Rectal smooth muscle tissue (tissue), 1 donor: ENCODE results near the gene PTPRM.

ENCODE experiments used
- H3K27ac ChIP-seq: one replicate; pipeline ENCODE4 v1.7.0; 2013; ENCODE audit warnings: low read depth, low read length, inconsistent platforms
- H3K27me3 ChIP-seq: one replicate; pipeline ENCODE4 v1.7.0; 2013; ENCODE audit warnings: low read length; ENCODE audit not compliant: control insufficient read depth, insufficient read depth
- H3K36me3 ChIP-seq: one replicate; pipeline ENCODE4 v1.7.0; 2013; ENCODE audit warnings: low read length; ENCODE audit not compliant: control insufficient read depth, insufficient read depth
- H3K4me1 ChIP-seq: one replicate; pipeline ENCODE4 v1.7.0; 2013; ENCODE audit warnings: low read length; ENCODE audit not compliant: control insufficient read depth, insufficient read depth
- H3K4me3 ChIP-seq: one replicate; pipeline ENCODE4 v1.7.0; 2013; ENCODE audit warnings: low read length
- H3K9ac ChIP-seq: one replicate; pipeline ENCODE4 v1.7.0; 2013; ENCODE audit warnings: low read length

PTPRM gene

GRCh38 chr18:7548221-7548620, 18.9 kb upstream of the PTPRM start:
- no peak overlapping the region for H3K9ac ChIP-seq

GRCh38 chr18:7548721-7549120, 18.4 kb upstream of the PTPRM start:
- H3K36me3 ChIP-seq: no peaks in the 10 kb centered on the region
- H3K9ac ChIP-seq: no peak overlapping the region
- H3K27me3 ChIP-seq: no peaks in the 10 kb centered on the region
- H3K4me1 ChIP-seq: no peaks in the 10 kb centered on the region
- H3K4me3 ChIP-seq: no peak overlapping the region
- H3K27ac ChIP-seq: no peak overlapping the region

More at GRCh38 chr18:7548221-7548620, 18.9 kb upstream of the PTPRM start:
- no peaks in the 10 kb centered on the region for H3K4me1 ChIP-seq
- no peaks in the 10 kb centered on the region for H3K27me3 ChIP-seq
- H3K27ac ChIP-seq: no peak overlapping the region
- H3K36me3 ChIP-seq: no peaks in the 10 kb centered on the region
- H3K4me3 ChIP-seq: no peak overlapping the region

- no peaks in the 10 kb centered on the region for H3K27me3 ChIP-seq
- no peak overlapping the region for H3K4me3 ChIP-seq
- no peak overlapping the region for H3K9ac ChIP-seq
- H3K36me3 ChIP-seq: no peaks in the 10 kb centered on the region
- H3K4me1 ChIP-seq: no peaks in the 10 kb centered on the region
- no peak overlapping the region for H3K27ac ChIP-seq
These were observed 9.1 kb upstream of the PTPRM start for GRCh38 chr18:7557973-7558372.

GRCh38 chr18:7558769-7559168, 8.3 kb upstream of the PTPRM start:
- H3K27ac ChIP-seq: no peak overlapping the region
- H3K9ac ChIP-seq: no peak overlapping the region
- no peaks in the 10 kb centered on the region for H3K36me3 ChIP-seq
- no peaks in the 10 kb centered on the region for H3K4me1 ChIP-seq
- no peak overlapping the region for H3K4me3 ChIP-seq
- H3K27me3 ChIP-seq: no peaks in the 10 kb centered on the region

- H3K27ac ChIP-seq: no peak overlapping the region
- no peaks in the 10 kb centered on the region for H3K36me3 ChIP-seq
- no peaks in the 10 kb centered on the region for H3K27me3 ChIP-seq
- no peak overlapping the region for H3K4me3 ChIP-seq
- H3K4me1 ChIP-seq: no peaks in the 10 kb centered on the region
- H3K9ac ChIP-seq: no peak overlapping the region
These were observed 7.3 kb upstream of the PTPRM start for GRCh38 chr18:7559709-7560319.

GRCh38 chr18:7561909-7562460, 5.1 kb upstream of the PTPRM start:
- Histone ChIP-seq H3K4me3 (no peak overlapping the region), H3K27me3 (no peaks in the 10 kb centered on the region), H3K36me3 (no peaks in the 10 kb centered on the region), H3K27ac (peak overlapping the region; percentile 21), H3K9ac (no peak overlapping the region), H3K4me1 (peaks cover 7% of the 10 kb centered on the region)

- H3K27ac ChIP-seq: peak overlapping the region; percentile 16
- no peak overlapping the region for H3K4me3 ChIP-seq
- H3K27me3 ChIP-seq: no peaks in the 10 kb centered on the region
- H3K9ac ChIP-seq: no peak overlapping the region
- H3K36me3 ChIP-seq: no peaks in the 10 kb centered on the region
- H3K4me1 ChIP-seq: peaks cover 7% of the 10 kb centered on the region
These were observed 4.6 kb upstream of the PTPRM start for GRCh38 chr18:7562491-7562890.

GRCh38 chr18:7565677-7566076, 1.4 kb upstream of the PTPRM start:
- Histone ChIP-seq H3K9ac (no peak overlapping the region), H3K36me3 (no peaks in the 10 kb centered on the region), H3K4me3 (peak overlapping the region; percentile 78), H3K27ac (peak overlapping the region; percentile 96), H3K4me1 (peaks cover 11% of the 10 kb centered on the region), H3K27me3 (no peaks in the 10 kb centered on the region)

- H3K36me3 ChIP-seq: no peaks in the 10 kb centered on the region
- peaks cover 11% of the 10 kb centered on the region for H3K4me1 ChIP-seq
- H3K9ac ChIP-seq: peak overlapping the region; percentile 59
- H3K27me3 ChIP-seq: no peaks in the 10 kb centered on the region
- peak overlapping the region; percentile 96 for H3K27ac ChIP-seq
- H3K4me3 ChIP-seq: peak overlapping the region; percentile 78
These were observed 911 bp upstream of the PTPRM start for GRCh38 chr18:7566244-7566566.

- Histone ChIP-seq H3K4me1 (peaks cover 15% of the 10 kb centered on the region), H3K4me3 (peak overlapping the region; percentile 76), H3K27me3 (no peaks in the 10 kb centered on the region), H3K36me3 (no peaks in the 10 kb centered on the region), H3K27ac (peak overlapping the region; percentile 90), H3K9ac (peak overlapping the region; percentile 11)
These were observed 634 bp downstream of the PTPRM start for GRCh38 chr18:7567474-7568425.

- Histone ChIP-seq H3K4me1 (peaks cover 15% of the 10 kb centered on the region), H3K36me3 (no peaks in the 10 kb centered on the region), H3K9ac (no peak overlapping the region), H3K27ac (peak overlapping the region; percentile 90), H3K27me3 (no peaks in the 10 kb centered on the region), H3K4me3 (peak overlapping the region; percentile 76)
These were observed 1.3 kb downstream of the PTPRM start for GRCh38 chr18:7568426-7568825.

- H3K4me1 ChIP-seq: peaks cover 9% of the 10 kb centered on the region
These were observed 4.5 kb downstream of the PTPRM start for GRCh38 chr18:7571626-7572025.

More at GRCh38 chr18:7571626-7572025, 4.5 kb downstream of the PTPRM start:
- H3K27me3 ChIP-seq: no peaks in the 10 kb centered on the region
- H3K36me3 ChIP-seq: no peaks in the 10 kb centered on the region
- H3K9ac ChIP-seq: no peak overlapping the region
- H3K4me3 ChIP-seq: no peak overlapping the region
- H3K27ac ChIP-seq: no peak overlapping the region
